ENCODE measurements around the gene TTLL12. TPM values are rescaled to one million over a fixed set of nuclear protein-coding genes. Genes with fewer than 3 reads are reported as not detected.

Gene TTLL12
- total and polyA plus RNA-seq, 2 of the 8 experiments (the other 6 are each of a cell fraction or from before 2014, with no cell fraction given), result 101 to 124 TPM

DNA sequence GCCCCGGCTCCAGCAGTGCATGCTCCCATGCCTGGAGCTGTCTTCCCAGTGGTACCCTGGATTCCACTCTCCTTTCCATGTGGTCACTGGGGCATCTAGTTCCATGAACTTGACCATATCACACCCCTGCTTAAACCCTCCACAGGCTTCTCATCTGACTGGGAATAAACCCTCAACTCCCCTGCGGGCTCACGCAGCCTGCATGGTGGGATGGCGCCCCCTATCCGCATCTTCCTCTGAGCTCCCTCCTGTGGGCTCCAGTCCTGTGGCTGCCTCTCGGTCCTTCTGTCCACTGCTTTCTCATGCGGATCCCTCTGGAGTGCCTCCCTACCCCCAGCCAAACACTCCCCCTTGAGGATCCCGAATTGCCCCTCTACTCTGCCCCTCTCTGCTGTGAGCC is 41.4 kb upstream of the TTLL12 start:
- H3K36me3 ChIP-seq (ENCODE audit: control insufficient read depth in 2 of 4, insufficient read depth in 4 of 4, low read length in 3 of 4), result no peaks in the 10 kb centered on the region
- FAIRE-seq (no peak), DNase-seq (ENCODE audit: low read depth in 1 of 2, low spot score in 2 of 2) (peak; percentile 38 to 91)
- no peak overlapping the region for H4K5ac ChIP-seq (ENCODE audit: insufficient read length, low read depth, low read length)
- no peak overlapping the region for H3K14ac ChIP-seq (ENCODE audit: insufficient read length)
- no peak overlapping the region for H4K8ac ChIP-seq (ENCODE audit: extremely low read depth, insufficient read depth, low read length)
- H3K27me3 ChIP-seq (replicated peaks in 1 of 4; ENCODE audit: control insufficient read depth in 3 of 4, extremely low read depth in 1 of 4, insufficient read depth in 3 of 4, low read length in 3 of 4), result peaks cover 0 to 4% (median 3%) of the 10 kb centered on the region in 4 experiments; a peak in 2 of 7 replicates
- H2AK5ac ChIP-seq (ENCODE audit: low read depth, low read length), result no peak overlapping the region
- H3K79me1 ChIP-seq (ENCODE audit: low read depth, low read length), result no peaks in the 10 kb centered on the region
- H2AFZ ChIP-seq (ENCODE audit: low read length), result no peak overlapping the region
- H3K23me2 ChIP-seq (ENCODE audit: low read depth, low read length), result no peaks in the 10 kb centered on the region; the same call in 1 of the 2 replicates
- peak overlapping the region; percentile 9; the same call in 1 of the 2 replicates for H2BK20ac ChIP-seq (ENCODE audit: low read length)
- no peak overlapping the region for H3K4me3 ChIP-seq (ENCODE audit: extremely low read depth in 1 of 4, insufficient read depth in 2 of 4, low read depth in 3 of 4, low read length in 4 of 4)
- no peak overlapping the region for H3K23ac ChIP-seq (ENCODE audit: insufficient read length)
- H3K4me1 ChIP-seq (replicated peaks in 1 of 4; ENCODE audit: control insufficient read depth in 3 of 4, insufficient read depth in 4 of 4, low read length in 3 of 4), result peaks cover 0 to 19% (median 14%) of the 10 kb centered on the region in 4 experiments; a peak in 6 of 7 replicates
- H3K56ac ChIP-seq (replicated peaks; ENCODE audit: insufficient read length, low read depth, low read length), result no peak overlapping the region
- H3K9ac ChIP-seq (replicated peaks in 1 of 4; ENCODE audit: extremely low read depth in 1 of 4, low read depth in 3 of 4, low read length in 3 of 4), result no peak overlapping the region
- H2BK15ac ChIP-seq (ENCODE audit: low read length), result peak overlapping the region; percentile 92; the same call in 1 of the 2 replicates
- no peak overlapping the region; the same call in 1 of the 2 replicates for H2BK5ac ChIP-seq (ENCODE audit: low read depth, low read length)
- H3K27ac ChIP-seq (ENCODE audit: low read depth, low read length), result no peak overlapping the region
- H4K20me1 ChIP-seq (replicated peaks in 1 of 2; ENCODE audit: control insufficient read depth in 1 of 2, insufficient read depth in 2 of 2, low read length in 2 of 2), result no peaks in the 10 kb centered on the region
- WGBS, 2 experiments (ENCODE audit: extremely low coverage in 1 of 2, insufficient coverage in 1 of 2, insufficient read length in 1 of 2, insufficient replicate concordance in 2 of 2, low coverage in 1 of 2, low lambda C conversion rate in 2 of 2, missing lambda C conversion rate in 1 of 2), result 36% methylated on average over 7 of the region's 8 CpGs; no CpG with 5 or more reads in 1 of the 2 experiments
- no peaks in the 10 kb centered on the region for H3K79me2 ChIP-seq (ENCODE audit: control insufficient read depth in 1 of 2, insufficient read depth in 2 of 2, low read length in 2 of 2)
- no peak overlapping the region for H2BK120ac ChIP-seq (replicated peaks; ENCODE audit: low read depth, low read length)
- no peak overlapping the region for H3K18ac ChIP-seq (ENCODE audit: extremely low read depth, low read length)
- ChIA-PET CTCF (ENCODE audit: partially characterized antibody) (interaction anchor here (0.5 to 26.8 kb wide), 48 partner anchors 11 to 847 kb away, joined by 3 to 388 read pairs (median 4); partner anchors contain the start of gene TTLL12), POLR2A (ENCODE audit: partially characterized antibody) (interaction anchor here (0.6 to 1.6 kb wide), 4 partner anchors 9 to 185 kb away, joined by 3 to 4 read pairs (median 4); no protein-coding TSS in a partner anchor)
- H2BK12ac ChIP-seq (ENCODE audit: low read depth, low read length), result 0 out of 2 replicates have a peak overlapping the region, but pooled peaks have one; percentile 80
- no peak overlapping the region for H3K4ac ChIP-seq (replicated peaks; ENCODE audit: insufficient read length, low read depth, low read length)
- no peak overlapping the region for H4K91ac ChIP-seq (replicated peaks; ENCODE audit: insufficient read length, low read length)
- TF ChIP-seq RAD21 (IDR thresholded peaks at IDR 0.05 in 1 of 2, conservative IDR thresholded peaks at IDR 0.05 in 1 of 2; ENCODE audit: low read depth in 2 of 2, low read length in 2 of 2), result peak; percentile 81 to 88
- TF ChIP-seq, protein P1, sequence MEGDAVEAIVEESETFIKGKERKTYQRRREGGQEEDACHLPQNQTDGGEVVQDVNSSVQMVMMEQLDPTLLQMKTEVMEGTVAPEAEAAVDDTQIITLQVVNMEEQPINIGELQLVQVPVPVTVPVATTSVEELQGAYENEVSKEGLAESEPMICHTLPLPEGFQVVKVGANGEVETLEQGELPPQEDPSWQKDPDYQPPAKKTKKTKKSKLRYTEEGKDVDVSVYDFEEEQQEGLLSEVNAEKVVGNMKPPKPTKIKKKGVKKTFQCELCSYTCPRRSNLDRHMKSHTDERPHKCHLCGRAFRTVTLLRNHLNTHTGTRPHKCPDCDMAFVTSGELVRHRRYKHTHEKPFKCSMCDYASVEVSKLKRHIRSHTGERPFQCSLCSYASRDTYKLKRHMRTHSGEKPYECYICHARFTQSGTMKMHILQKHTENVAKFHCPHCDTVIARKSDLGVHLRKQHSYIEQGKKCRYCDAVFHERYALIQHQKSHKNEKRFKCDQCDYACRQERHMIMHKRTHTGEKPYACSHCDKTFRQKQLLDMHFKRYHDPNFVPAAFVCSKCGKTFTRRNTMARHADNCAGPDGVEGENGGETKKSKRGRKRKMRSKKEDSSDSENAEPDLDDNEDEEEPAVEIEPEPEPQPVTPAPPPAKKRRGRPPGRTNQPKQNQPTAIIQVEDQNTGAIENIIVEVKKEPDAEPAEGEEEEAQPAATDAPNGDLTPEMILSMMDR (IDR thresholded peaks at IDR 0.05; ENCODE audit: control extremely low read depth in 1 of 3, insufficient read depth in 1 of 3, low read depth in 1 of 3, low read length in 3 of 3), result peak; percentile 85 to 88 (median 86)
- TF ChIP-seq MAFK (IDR thresholded peaks at IDR 0.05; ENCODE audit: low read depth, low read length), result no peak
- H3K4me2 ChIP-seq (ENCODE audit: insufficient read depth in 1 of 2, low read depth in 2 of 2, low read length in 2 of 2), result no peak overlapping the region
- H3K9me3 ChIP-seq (ENCODE audit: insufficient read depth in 2 of 2, low read depth in 1 of 2, low read length in 1 of 2), result no peaks in the 10 kb centered on the region
